Endothelial cell of umbilical vein (primary cell): ENCODE data around the gene AQP12A. TPM values are rescaled to one million over a fixed set of nuclear protein-coding genes. Genes with fewer than 3 reads are reported as not detected.

Experiments used
- BruUV-seq: library from RNA; stranded (reverse); fragments of 400-500 nt; replicated peaks from 2 replicates; lab custom pipeline; 2021; lab: Mats Ljungman, UMichigan
- CTCF ChIA-PET: fragments of 300-600, 350-600 bp; sonication (Branson Sonifier 250); formaldehyde crosslinking; loops from one replicate; lab custom pipeline; 2021; ENCODE audit warnings: antibody characterized with exemption, inconsistent platforms; lab: Charles Lee
- POLR2A ChIA-PET: fragments of 300-600, 350-600 bp; sonication (Branson Sonifier 250); formaldehyde crosslinking; loops from one replicate; lab custom pipeline; 2021; ENCODE audit warnings: antibody characterized with exemption, inconsistent platforms; lab: Charles Lee
- DNase-seq: peaks from one replicate; pipeline ENCODE4 v3.0.0-alpha.2; 2011; ENCODE audit warnings: low read depth, low spot score
- FAIRE-seq: peaks from 2 replicates; lab custom pipeline; 2011; peaks lifted over from hg19 to GRCh38; lab: Jason Lieb, UNC
- H2AFZ ChIP-seq: 2 replicates; pipeline ENCODE4 v1.6.0; 2012; ENCODE audit warnings: low read depth, low read length, control low read depth, inconsistent platforms
- H3K27ac ChIP-seq: 2 replicates; pipeline ENCODE4 v1.5.1; 2011; ENCODE audit warnings: low read depth, mild to moderate bottlenecking, control low read depth, low read length, moderate library complexity; ENCODE audit not compliant: insufficient read depth
- H3K27me3 ChIP-seq, 2 experiments: 2 replicates each; pipeline versions ENCODE4 v1.6.0 to v1.6.1; 2011; ENCODE audit warnings: low read length in 2 of 2, mixed read lengths in 1 of 2; ENCODE audit not compliant: control insufficient read depth in 2 of 2, insufficient read depth in 2 of 2
- H3K36me3 ChIP-seq, 2 experiments: 2 replicates in 1 of 2; 3 replicates in 1 of 2; pipeline ENCODE4 v1.5.1; 2011; ENCODE audit warnings: low read length in 2 of 2, mild to moderate bottlenecking in 1 of 2, moderate library complexity in 1 of 2; ENCODE audit not compliant: control insufficient read depth in 2 of 2, insufficient read depth in 2 of 2; ENCODE audit errors: extremely low read depth in 1 of 2
- H3K4me1 ChIP-seq: 3 replicates; pipeline ENCODE4 v1.5.1; 2011; ENCODE audit warnings: mild to moderate bottlenecking, low read length; ENCODE audit not compliant: control insufficient read depth, insufficient read depth; ENCODE audit errors: extremely low read depth
- H3K4me2 ChIP-seq: 2 replicates; pipeline ENCODE4 v1.6.1; 2011; ENCODE audit warnings: low read length, control low read depth, mixed read lengths; ENCODE audit not compliant: insufficient read depth
- H3K4me3 ChIP-seq, 3 experiments: fragments of 200-600 bp in 1 of 3; sonication (generic), shearing (Covaris generic) in 1 of 3; replicated peaks in 1 of 3; 2 replicates each; pipeline ENCODE4 v1.5.1; 2011 to 2016; ENCODE audit warnings: control low read depth in 3 of 3, low read length in 3 of 3, mild to moderate bottlenecking in 2 of 3, inconsistent platforms in 1 of 3, low read depth in 1 of 3, moderate library complexity in 1 of 3; ENCODE audit not compliant: insufficient read depth in 1 of 3
- H3K79me2 ChIP-seq: 2 replicates; pipeline ENCODE4 v1.6.0; 2012; ENCODE audit warnings: low read length, inconsistent platforms; ENCODE audit not compliant: control insufficient read depth, insufficient read depth
- H3K9ac ChIP-seq: replicated peaks from 2 replicates; pipeline ENCODE3; 2011; ENCODE audit warnings: low read length, control low read depth; ENCODE audit not compliant: insufficient read depth; ENCODE audit errors: extremely low read depth
- H3K9me1 ChIP-seq: replicated peaks from 3 replicates; pipeline ENCODE4 v1.6.0; 2011; ENCODE audit warnings: mild to moderate bottlenecking, low read length; ENCODE audit not compliant: control insufficient read depth, insufficient read depth; ENCODE audit errors: extremely low read depth
- H3K9me3 ChIP-seq: replicated peaks from 2 replicates; pipeline ENCODE4 v1.5.1; 2012; ENCODE audit warnings: low read length, inconsistent platforms; ENCODE audit not compliant: control insufficient read depth, insufficient read depth
- H4K20me1 ChIP-seq: replicated peaks from 2 replicates; pipeline ENCODE3; 2011; ENCODE audit warnings: mild to moderate bottlenecking, low read length; ENCODE audit not compliant: control insufficient read depth, insufficient read depth; ENCODE audit errors: extremely low read depth
- EZH2 ChIP-seq: IDR thresholded peaks from 2 replicates; pipeline ENCODE4 v1.6.1; 2012; ENCODE audit warnings: borderline replicate concordance, low read depth, mild to moderate bottlenecking, moderate library complexity, low read length, inconsistent platforms; ENCODE audit not compliant: severe bottlenecking
- FOS ChIP-seq: IDR thresholded peaks from 2 replicates; pipeline ENCODE4 v1.6.1; 2011; ENCODE audit warnings: mild to moderate bottlenecking, low read length, moderate library complexity, borderline replicate concordance; ENCODE audit not compliant: insufficient read depth
- GATA2 ChIP-seq: IDR thresholded peaks from 2 replicates; pipeline ENCODE4 v1.7.0; 2011; ENCODE audit warnings: low read depth, mild to moderate bottlenecking, moderate library complexity, mixed read lengths, low read length; ENCODE audit not compliant: insufficient read length, insufficient read depth
- JUN ChIP-seq: IDR thresholded peaks from 2 replicates; pipeline ENCODE4 v1.6.1; 2011; ENCODE audit warnings: borderline replicate concordance, low read depth; ENCODE audit not compliant: insufficient read length, insufficient read depth
- MYC ChIP-seq: IDR thresholded peaks from one replicate; pipeline ENCODE4 v1.6.1; 2011; ENCODE audit warnings: mild to moderate bottlenecking, low read depth, low read length
- POLR2A ChIP-seq: IDR thresholded peaks from 2 replicates; pipeline ENCODE4 v1.6.1; 2012; ENCODE audit warnings: low read depth, mild to moderate bottlenecking, control low read depth, low read length
- POLR2AphosphoS5 ChIP-seq: IDR thresholded peaks from 2 replicates; pipeline ENCODE4 v1.6.1; 2012; ENCODE audit warnings: low read depth, mild to moderate bottlenecking, control low read depth, low read length, moderate library complexity; ENCODE audit not compliant: insufficient read depth
- dilution Hi-C: fragments of 300-500 bp; cut with MboI; formaldehyde crosslinking; loops from one replicate; pipeline ENCODE4 v1.15.0; 2019; ENCODE audit warnings: low sequenced_read_pairs; ENCODE audit not compliant: extremely low pct_ligation_motif_present
- intact Hi-C: fragments of 100-400 bp; cut with micrococcal nuclease; formaldehyde crosslinking; loops from one replicate; pipeline ENCODE4 v1.10.0; 2022
- polyA plus RNA-seq, 4 experiments: library from polyadenylated mRNA; depleted of rRNA in 3 of 4; stranded (reverse) in 3 of 4; unstranded in 1 of 4; fragments of >200 nt; gene quantifications; 2 replicates each; pipeline versions ENCODE4 v1.2.1 to v1.2.3, GENCODE V29; 2011 to 2012; ENCODE audit warnings: missing spikeins in 1 of 4
- total RNA-seq: library from RNA; stranded (reverse); gene quantifications from 2 replicates; pipeline ENCODE4 v1.2.3, GENCODE V29; 2021
- TF ChIP-seq, protein P1 (sequence below), 2 donors: IDR thresholded peaks; 1 replicate in 1 of 2; 2 replicates in 1 of 2; pipeline ENCODE4 v1.5.1; 2011; ENCODE audit warnings: low read length in 2 of 2, mild to moderate bottlenecking in 2 of 2, moderate library complexity in 2 of 2, control low read depth in 1 of 2, inconsistent platforms in 1 of 2, low read depth in 1 of 2; ENCODE audit not compliant: insufficient read depth in 1 of 2; ENCODE audit errors: extremely low read depth in 1 of 2
- TF ChIP-seq, protein P2 (sequence below): IDR thresholded peaks from 2 replicates; pipeline ENCODE4 v1.6.1; 2011; ENCODE audit not compliant: insufficient read depth, insufficient read length

The AQP12A gene
- total and polyA plus RNA-seq, 2 donors (not counting 3 experiments of a cell fraction or from before 2014, with no cell fraction given), result not detected

DNA sequence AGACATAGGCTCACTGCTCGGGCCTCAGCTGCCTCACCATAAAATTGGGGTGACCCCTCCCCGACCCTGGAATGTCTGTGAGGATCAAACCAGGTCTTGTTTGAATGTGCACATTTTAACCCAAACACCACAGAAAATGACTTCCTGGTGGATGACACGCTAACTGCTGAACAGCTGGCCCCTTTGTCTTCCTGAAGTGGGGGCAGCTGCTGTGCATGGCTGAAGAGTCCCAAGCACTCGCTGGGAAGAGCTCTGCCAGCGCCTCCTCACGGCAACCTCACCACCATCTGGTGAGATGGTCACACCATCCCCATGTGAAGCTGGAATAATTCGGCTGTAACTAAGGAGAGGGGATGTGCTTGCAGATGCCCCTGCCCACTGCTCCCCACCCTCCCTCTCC is 34.0 kb downstream of the AQP12A start:
- Histone ChIP-seq H3K36me3 (no peaks in the 10 kb centered on the region), H3K4me2 (no peak overlapping the region), H3K9me1 (no peaks in the 10 kb centered on the region), H3K79me2 (no peaks in the 10 kb centered on the region), H2AFZ (no peak overlapping the region), H3K9me3 (no peaks in the 10 kb centered on the region), H3K9ac (no peak overlapping the region), H3K27ac (no peak overlapping the region), H4K20me1 (no peaks in the 10 kb centered on the region), H3K4me1 (no peaks in the 10 kb centered on the region), H3K27me3 (no peaks in the 10 kb centered on the region), H3K4me3 (no peak overlapping the region)
- DNase-seq, result no peak
- BruUV-seq, result no TSS peak
- FAIRE-seq, result no peak
- CTCF ChIA-PET, result no interaction called here
- TF ChIP-seq MYC (no peak), POLR2AphosphoS5 (no peak), JUN (no peak), EZH2 (no peak), POLR2A (no peak)
- intact Hi-C loops (no loop called here), dilution Hi-C loops (no loop called here)
- POLR2A ChIA-PET, result no interaction called here

DNA sequence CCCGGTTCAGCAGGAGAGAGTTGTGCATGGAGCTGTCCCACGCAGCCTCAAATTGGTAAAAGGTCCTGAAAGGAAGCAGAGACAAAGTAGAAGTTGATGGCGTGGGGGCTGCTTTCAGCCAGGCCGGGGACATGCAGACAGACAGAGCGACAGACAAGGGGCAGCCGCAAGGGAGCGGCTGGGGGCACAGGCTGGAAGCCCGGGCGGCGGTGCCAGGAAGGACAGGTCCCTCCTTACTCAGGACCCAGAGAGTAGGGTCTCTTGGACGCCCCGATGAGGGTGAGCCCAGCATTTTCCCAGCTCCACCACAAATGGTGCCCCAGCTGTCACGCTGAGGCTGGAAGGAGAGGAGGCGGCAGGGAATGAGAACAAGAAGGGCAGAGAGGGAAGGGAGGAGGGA is 35.2 kb downstream of the AQP12A start:
- Histone ChIP-seq H3K27ac (no peak overlapping the region), H4K20me1 (no peaks in the 10 kb centered on the region), H3K9me1 (no peaks in the 10 kb centered on the region), H2AFZ (no peak overlapping the region), H3K4me2 (no peak overlapping the region), H3K9me3 (no peaks in the 10 kb centered on the region), H3K27me3 (no peaks in the 10 kb centered on the region), H3K9ac (no peak overlapping the region), H3K4me1 (no peaks in the 10 kb centered on the region), H3K36me3 (no peaks in the 10 kb centered on the region), H3K79me2 (no peaks in the 10 kb centered on the region), H3K4me3 (no peak overlapping the region)
- BruUV-seq, result no TSS peak
- dilution Hi-C loops (no loop called here), intact Hi-C loops (no loop called here)
- ChIA-PET CTCF (no interaction called here), POLR2A (no interaction called here)
- no peak for DNase-seq
- TF ChIP-seq GATA2 (no peak), EZH2 (no peak), MYC (no peak), POLR2A (no peak), FOS (no peak), POLR2AphosphoS5 (no peak), JUN (no peak)
- TF ChIP-seq, protein P1, sequence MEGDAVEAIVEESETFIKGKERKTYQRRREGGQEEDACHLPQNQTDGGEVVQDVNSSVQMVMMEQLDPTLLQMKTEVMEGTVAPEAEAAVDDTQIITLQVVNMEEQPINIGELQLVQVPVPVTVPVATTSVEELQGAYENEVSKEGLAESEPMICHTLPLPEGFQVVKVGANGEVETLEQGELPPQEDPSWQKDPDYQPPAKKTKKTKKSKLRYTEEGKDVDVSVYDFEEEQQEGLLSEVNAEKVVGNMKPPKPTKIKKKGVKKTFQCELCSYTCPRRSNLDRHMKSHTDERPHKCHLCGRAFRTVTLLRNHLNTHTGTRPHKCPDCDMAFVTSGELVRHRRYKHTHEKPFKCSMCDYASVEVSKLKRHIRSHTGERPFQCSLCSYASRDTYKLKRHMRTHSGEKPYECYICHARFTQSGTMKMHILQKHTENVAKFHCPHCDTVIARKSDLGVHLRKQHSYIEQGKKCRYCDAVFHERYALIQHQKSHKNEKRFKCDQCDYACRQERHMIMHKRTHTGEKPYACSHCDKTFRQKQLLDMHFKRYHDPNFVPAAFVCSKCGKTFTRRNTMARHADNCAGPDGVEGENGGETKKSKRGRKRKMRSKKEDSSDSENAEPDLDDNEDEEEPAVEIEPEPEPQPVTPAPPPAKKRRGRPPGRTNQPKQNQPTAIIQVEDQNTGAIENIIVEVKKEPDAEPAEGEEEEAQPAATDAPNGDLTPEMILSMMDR (IDR thresholded peaks at IDR 0.05; ENCODE audit: extremely low read depth in 1 of 2, insufficient read depth in 1 of 2, low read depth in 1 of 2, low read length in 2 of 2), result no peak
- TF ChIP-seq, protein P2, sequence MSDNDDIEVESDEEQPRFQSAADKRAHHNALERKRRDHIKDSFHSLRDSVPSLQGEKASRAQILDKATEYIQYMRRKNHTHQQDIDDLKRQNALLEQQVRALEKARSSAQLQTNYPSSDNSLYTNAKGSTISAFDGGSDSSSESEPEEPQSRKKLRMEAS, result no peak
- no peak for FAIRE-seq
